ENCODE results near the gene PTH1R.

- no peak for TF ChIP-seq GABPA (IDR thresholded peaks at IDR 0.05; ENCODE audit: low read depth)
- TF ChIP-seq JUND (IDR thresholded peaks at IDR 0.05) = no peak
- TF ChIP-seq, protein P1, sequence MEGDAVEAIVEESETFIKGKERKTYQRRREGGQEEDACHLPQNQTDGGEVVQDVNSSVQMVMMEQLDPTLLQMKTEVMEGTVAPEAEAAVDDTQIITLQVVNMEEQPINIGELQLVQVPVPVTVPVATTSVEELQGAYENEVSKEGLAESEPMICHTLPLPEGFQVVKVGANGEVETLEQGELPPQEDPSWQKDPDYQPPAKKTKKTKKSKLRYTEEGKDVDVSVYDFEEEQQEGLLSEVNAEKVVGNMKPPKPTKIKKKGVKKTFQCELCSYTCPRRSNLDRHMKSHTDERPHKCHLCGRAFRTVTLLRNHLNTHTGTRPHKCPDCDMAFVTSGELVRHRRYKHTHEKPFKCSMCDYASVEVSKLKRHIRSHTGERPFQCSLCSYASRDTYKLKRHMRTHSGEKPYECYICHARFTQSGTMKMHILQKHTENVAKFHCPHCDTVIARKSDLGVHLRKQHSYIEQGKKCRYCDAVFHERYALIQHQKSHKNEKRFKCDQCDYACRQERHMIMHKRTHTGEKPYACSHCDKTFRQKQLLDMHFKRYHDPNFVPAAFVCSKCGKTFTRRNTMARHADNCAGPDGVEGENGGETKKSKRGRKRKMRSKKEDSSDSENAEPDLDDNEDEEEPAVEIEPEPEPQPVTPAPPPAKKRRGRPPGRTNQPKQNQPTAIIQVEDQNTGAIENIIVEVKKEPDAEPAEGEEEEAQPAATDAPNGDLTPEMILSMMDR (IDR thresholded peaks at IDR 0.05) = no peak
Measured at GRCh38 chr3:46927718-46928073, 50.2 kb downstream of the PTH1R start.

All from SK-N-SH (cell line).